Adrenal gland (tissue), 12 donors: ENCODE measurements around the gene SCN11A. TPM values are rescaled to one million over a fixed set of nuclear protein-coding genes. Genes with fewer than 3 reads are reported as not detected.

ENCODE experiments used
- DNase-seq, 7 donors: peaks; one replicate each; pipeline ENCODE4 v3.0.0-alpha.2; 2019 to 2020
- H3K27ac ChIP-seq, 5 donors: fragments of 200-600 bp; sonication (generic) in 4 of 5; 1 replicate in 3 of 5; 2 replicates in 2 of 5; pipeline versions ENCODE4 v1.5.1 to v1.8.0; 2016 to 2020; ENCODE audit warnings: mild to moderate bottlenecking in 1 of 5
- H3K27me3 ChIP-seq: fragments of 200-600 bp; 2 replicates; pipeline ENCODE4 v1.8.0; 2021
- H3K36me3 ChIP-seq, 2 donors: fragments of 200-600 bp; replicated peaks in 1 of 2; 1 replicate in 1 of 2; 2 replicates in 1 of 2; pipeline versions ENCODE4 v1.5.1 to v1.8.0; 2018 to 2022
- H3K4me1 ChIP-seq, 2 donors: fragments of 200-600 bp; replicated peaks in 1 of 2; 1 replicate in 1 of 2; 2 replicates in 1 of 2; pipeline versions ENCODE4 v1.5.1 to v1.8.0; 2018 to 2021
- H3K4me3 ChIP-seq, 4 donors: fragments of 200-600 bp; sonication (generic) in 3 of 4; one replicate each; pipeline ENCODE4 v1.5.1; 2016 to 2018
- H3K9me3 ChIP-seq, 3 donors: fragments of 200-600 bp; sonication (generic) in 1 of 3; replicated peaks in 1 of 3; 1 replicate in 2 of 3; 2 replicates in 1 of 3; pipeline versions ENCODE4 v1.5.1 to v1.8.0; 2016 to 2021
- POLR2A ChIP-seq, 2 donors: fragments of 450-650 bp; IDR thresholded peaks; one replicate each; pipeline ENCODE4 v1.6.1; 2017; ENCODE audit warnings: antibody characterized with exemption in 2 of 2, mild to moderate bottlenecking in 2 of 2, moderate library complexity in 1 of 2
- WGBS, 4 donors: extraction: QIAGEN DNeasy Blood & Tissue Kit in 2 of 4; methylation state at CpG; one replicate each; pipeline versions ENCODE4 v1.1.5 to v1.1.7; 2013 to 2017; 5-methylcytosine and 5-hydroxymethylcytosine counted together
- intact Hi-C, 2 donors: fragments of 100-400 bp; cut with DNase I; formaldehyde crosslinking; loops; one replicate each; pipeline versions ENCODE4 v1.14.1 to v1.15.0; 2022 to 2023
- polyA plus RNA-seq, 3 donors: library from polyadenylated mRNA; stranded (reverse); fragments of 200-250 nt in 2 of 3; fragments of 350-450 nt in 1 of 3; fragmentation: Illumina TruSeq in 1 of 3; extraction: RNeasy Lipid Tissue Mini Kit (QIAGEN cat#74804) in 1 of 3; gene quantifications; one replicate each; pipeline ENCODE4 v1.2.3, GENCODE V29; 2013 to 2014
- total RNA-seq, 9 donors: library from RNA; depleted of rRNA in 4 of 9; stranded (reverse); fragments of >200 nt in 4 of 9; fragments of 120-200 nt in 1 of 9; fragmentation: NEBNext Ultra II Directional in 1 of 9; extraction: Animal tissue kit (Norgen Biotek cat#: 25700) in 1 of 9; gene quantifications; one replicate each; pipeline versions ENCODE4 v1.1.0 to v1.2.4, GENCODE V29; 2013 to 2023
- TF ChIP-seq, protein P1 (sequence below), 6 experiments: fragments of 450-650 bp in 4 of 6; fragments of 200-600 bp in 2 of 6; sonication (generic) in 1 of 6; IDR thresholded peaks; 1 replicate in 5 of 6; 2 replicates in 1 of 6; pipeline versions ENCODE4 v1.5.1 to v1.8.0; 2016 to 2021; ENCODE audit warnings: antibody characterized with exemption in 6 of 6, mild to moderate bottlenecking in 2 of 6, moderate library complexity in 1 of 6
- donor health status: healthy with polysubstance abuse.
- donor health status: Bipolar disorder and iron deficiency.
- donor health status: DM: yes; HTN: yes; CAD: no.
- donor health status: DM: no; HTN: no; CAD: no.
- donor health status: DM: no; HTN: no; CAD: no.
- donor health status: DM: yes; HTN: yes; CAD: no.

SCN11A gene
- total and polyA plus RNA-seq, 12 donors = 0.10 to 0.50 (median 0.18) TPM; not detected in 1

DNA sequence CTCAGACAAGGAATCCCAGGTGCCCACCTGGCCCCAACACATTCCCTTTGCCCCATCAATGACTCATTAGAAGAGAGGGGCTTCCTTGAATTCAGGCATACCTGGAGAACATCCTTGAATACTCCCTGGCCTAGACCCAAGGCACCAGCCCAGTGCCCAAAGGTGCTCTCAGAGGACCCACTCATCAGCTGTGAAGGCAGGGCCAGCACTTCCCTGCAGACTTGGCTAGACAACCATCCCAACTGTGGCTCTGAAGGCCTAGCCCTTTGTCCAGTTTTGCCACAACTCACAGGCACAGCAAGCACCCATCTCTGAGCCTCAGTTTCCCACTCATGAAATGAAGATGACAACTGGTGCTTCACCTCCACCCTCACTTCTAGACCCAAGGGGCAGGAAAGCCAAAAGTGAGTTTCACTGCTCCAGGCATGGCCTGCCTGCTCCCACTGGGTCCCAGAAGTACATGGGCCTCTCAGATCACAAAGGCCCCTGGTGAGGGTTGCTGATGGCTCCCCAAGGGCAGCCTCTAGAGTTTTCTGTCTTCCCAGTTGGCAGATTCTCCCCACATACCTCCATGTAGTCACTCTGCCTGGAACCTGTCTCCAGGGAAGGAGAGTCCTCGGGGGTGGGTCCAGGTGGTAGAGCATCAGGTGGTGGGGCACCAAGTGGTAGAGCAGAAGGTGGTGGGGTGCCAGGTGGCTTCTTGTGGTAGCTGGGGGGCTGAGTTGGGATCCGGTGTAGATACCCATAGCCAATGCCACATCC is 48.2 kb upstream of the SCN11A start:
- DNase-seq = peak in 1 of 7 donors; percentile 48
- no peak overlapping the region for H3K27ac ChIP-seq
- no peaks in the 10 kb centered on the region for H3K9me3 ChIP-seq
- no peak overlapping the region for H3K4me3 ChIP-seq
- no peaks in the 10 kb centered on the region for H3K27me3 ChIP-seq
- WGBS, 4 donors = 87 to 93% (median 88%) methylated on average over 2 of the region's 2 CpGs; no CpG with 5 or more reads in 1 of the 4 donors
- H3K4me1 ChIP-seq = peaks cover 0 to 5% of the 10 kb centered on the region in 2 donors
- intact Hi-C loops = loop anchor here in 1 of 2 donors (10.0 kb wide), 1 partner anchor 285 kb away; the partner anchor contains the start of gene SLC25A38
- peaks cover 0 to 60% of the 10 kb centered on the region in 2 donors for H3K36me3 ChIP-seq
- TF ChIP-seq, protein P1, sequence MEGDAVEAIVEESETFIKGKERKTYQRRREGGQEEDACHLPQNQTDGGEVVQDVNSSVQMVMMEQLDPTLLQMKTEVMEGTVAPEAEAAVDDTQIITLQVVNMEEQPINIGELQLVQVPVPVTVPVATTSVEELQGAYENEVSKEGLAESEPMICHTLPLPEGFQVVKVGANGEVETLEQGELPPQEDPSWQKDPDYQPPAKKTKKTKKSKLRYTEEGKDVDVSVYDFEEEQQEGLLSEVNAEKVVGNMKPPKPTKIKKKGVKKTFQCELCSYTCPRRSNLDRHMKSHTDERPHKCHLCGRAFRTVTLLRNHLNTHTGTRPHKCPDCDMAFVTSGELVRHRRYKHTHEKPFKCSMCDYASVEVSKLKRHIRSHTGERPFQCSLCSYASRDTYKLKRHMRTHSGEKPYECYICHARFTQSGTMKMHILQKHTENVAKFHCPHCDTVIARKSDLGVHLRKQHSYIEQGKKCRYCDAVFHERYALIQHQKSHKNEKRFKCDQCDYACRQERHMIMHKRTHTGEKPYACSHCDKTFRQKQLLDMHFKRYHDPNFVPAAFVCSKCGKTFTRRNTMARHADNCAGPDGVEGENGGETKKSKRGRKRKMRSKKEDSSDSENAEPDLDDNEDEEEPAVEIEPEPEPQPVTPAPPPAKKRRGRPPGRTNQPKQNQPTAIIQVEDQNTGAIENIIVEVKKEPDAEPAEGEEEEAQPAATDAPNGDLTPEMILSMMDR (IDR thresholded peaks at IDR 0.05) = no peak
- no peak for TF ChIP-seq POLR2A (IDR thresholded peaks at IDR 0.05)

DNA sequence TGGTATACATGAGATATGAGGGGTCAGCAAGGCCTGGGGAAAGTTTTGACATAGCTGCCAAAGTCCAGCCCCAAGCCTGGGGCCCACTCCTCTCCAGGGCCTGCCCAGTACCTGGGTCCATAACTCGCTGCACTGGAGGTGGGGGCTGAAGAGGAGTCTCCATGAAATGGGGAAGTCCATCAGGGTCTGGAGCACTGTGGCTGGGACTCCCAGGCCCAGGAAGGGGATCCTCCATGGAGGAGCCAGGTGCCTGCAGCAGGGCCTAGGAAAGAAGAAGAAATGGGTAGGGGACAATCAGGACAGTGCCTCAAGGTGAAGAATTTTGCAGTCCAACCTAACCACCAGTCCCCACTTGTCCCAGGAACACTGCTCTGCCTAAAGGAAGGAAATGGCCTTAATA is 47.5 kb upstream of the SCN11A start:
- intact Hi-C loops = no loop called here
- WGBS, 4 donors = 83 to 91% (median 85%) methylated on average over 1 of the region's 1 CpG
- Histone ChIP-seq H3K36me3 (peaks cover 0 to 67% of the 10 kb centered on the region in 2 donors), H3K27me3 (no peaks in the 10 kb centered on the region), H3K27ac (no peak overlapping the region), H3K9me3 (no peaks in the 10 kb centered on the region), H3K4me1 (no peaks in the 10 kb centered on the region), H3K4me3 (no peak overlapping the region)
- TF ChIP-seq, protein P1 (IDR thresholded peaks at IDR 0.05) = no peak
- TF ChIP-seq POLR2A (IDR thresholded peaks at IDR 0.05) = no peak
- DNase-seq = peak in 1 of 7 donors; percentile 18

DNA sequence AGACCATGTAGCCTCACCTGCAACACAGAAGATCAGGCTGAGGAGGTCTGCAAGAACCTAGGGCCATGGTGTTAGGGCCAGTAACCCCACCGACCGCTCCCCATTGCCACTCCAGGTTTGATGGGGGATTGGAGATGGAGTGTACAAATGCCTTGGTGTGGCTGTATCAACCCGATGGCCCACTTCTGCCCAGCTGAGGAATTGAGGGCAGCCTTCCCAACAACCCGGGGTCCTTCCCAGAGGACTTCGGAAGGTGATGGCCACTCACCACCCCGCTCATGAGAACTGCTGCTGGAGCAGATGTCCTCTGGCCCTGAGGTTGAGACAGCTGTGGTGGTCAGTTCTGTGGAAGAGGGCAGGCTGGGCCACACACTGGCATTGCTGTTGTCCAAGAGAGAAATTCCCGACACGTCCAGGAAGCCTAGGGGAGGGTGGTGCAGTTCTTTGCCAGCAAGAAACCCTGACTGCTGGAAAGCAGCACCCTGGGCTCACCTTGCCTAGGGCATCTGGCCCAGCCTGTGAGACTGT is 46.8 kb upstream of the SCN11A start:
- 88 to 100% (median 92%) methylated on average over 2 to 8 of the region's 8 CpGs for WGBS, 4 donors

More for the DNA sequence above, 46.8 kb upstream of the SCN11A start:
- DNase-seq = peak in 1 of 7 donors; percentile 45
- no peaks in the 10 kb centered on the region for H3K9me3 ChIP-seq
- no peak overlapping the region for H3K4me3 ChIP-seq
- H3K27me3 ChIP-seq = no peaks in the 10 kb centered on the region
- H3K4me1 ChIP-seq = no peaks in the 10 kb centered on the region
- no peak for TF ChIP-seq POLR2A (IDR thresholded peaks at IDR 0.05)
- TF ChIP-seq, protein P1 (IDR thresholded peaks at IDR 0.05) = no peak
- no peak overlapping the region for H3K27ac ChIP-seq
- H3K36me3 ChIP-seq = peaks cover 0 to 74% of the 10 kb centered on the region in 2 donors
- intact Hi-C loops = no loop called here
